ENCODE measurements around the gene MANEAL. TPM values are rescaled to one million over a fixed set of nuclear protein-coding genes. Genes with fewer than 3 reads are reported as not detected.
A peak's percentile ranks its signal among the peaks of the same experiment; 100 is the strongest.

The MANEAL gene
- total and polyA plus RNA-seq, 2 of the 13 experiments (the other 11 are each of a cell fraction or from before 2014, with no cell fraction given) = 20.8 to 26.4 TPM

- TF ChIP-seq ZNF512B (CRISPR knock-in tag; IDR thresholded peaks at IDR 0.05; ENCODE audit: borderline replicate concordance) = no peak
- no peak for TF ChIP-seq ZNF550 (CRISPR knock-in tag; IDR thresholded peaks at IDR 0.05; ENCODE audit: borderline replicate concordance)
- peak; percentile 95 for TF ChIP-seq ZNF768 (CRISPR knock-in tag; IDR thresholded peaks at IDR 0.05)
- peak; percentile 99 for TF ChIP-seq JARID2 (CRISPR knock-in tag; IDR thresholded peaks at IDR 0.05; ENCODE audit: insufficient replicate concordance)
- peak; percentile 85 for TF ChIP-seq FOSL2 (CRISPR knock-in tag; IDR thresholded peaks at IDR 0.05)
- peak; percentile 82 for TF ChIP-seq TEAD3 (CRISPR knock-in tag; optimal IDR thresholded peaks at IDR 0.05; ENCODE audit: borderline replicate concordance)
- TF ChIP-seq ZNF207 (IDR thresholded peaks at IDR 0.05; ENCODE audit: borderline replicate concordance) = no peak
- peak; percentile 97 for TF ChIP-seq SIX4 (CRISPR knock-in tag; IDR thresholded peaks at IDR 0.05)
- TF ChIP-seq ZNF264 (CRISPR knock-in tag; IDR thresholded peaks at IDR 0.05) = peak; percentile 99
- TF ChIP-seq ZFP36L1 (CRISPR knock-in tag; IDR thresholded peaks at IDR 0.05) = peak; percentile 92
- peak; percentile 95 for TF ChIP-seq ZNF503 (CRISPR knock-in tag; IDR thresholded peaks at IDR 0.05)
- TF ChIP-seq DPF2 (CRISPR knock-in tag; IDR thresholded peaks at IDR 0.05; ENCODE audit: borderline replicate concordance, low read depth) = no peak
- no peak for TF ChIP-seq POLR2G (IDR thresholded peaks at IDR 0.05; ENCODE audit: low read depth, low read length)
- TF ChIP-seq ZBTB14 (CRISPR knock-in tag; IDR thresholded peaks at IDR 0.05) = peak; percentile 75
- TF ChIP-seq ZMYM2 (CRISPR knock-in tag; IDR thresholded peaks at IDR 0.05) = no peak
- 0 out of 2 replicates have a peak, but pooled peaks have one; percentile 15 for TF ChIP-seq ZNF770 (CRISPR knock-in tag; IDR thresholded peaks at IDR 0.05)
- peak; percentile 74 for TF ChIP-seq ZNF687 (CRISPR knock-in tag; IDR thresholded peaks at IDR 0.05)
- peak; percentile 91 for TF ChIP-seq SIX1 (CRISPR knock-in tag; IDR thresholded peaks at IDR 0.05; ENCODE audit: borderline replicate concordance)
- no peak for TF ChIP-seq PLRG1 (conservative IDR thresholded peaks at IDR 0.05)
These were observed 29.2 kb upstream of the MANEAL start (continued) for GRCh38 chr1:37764414-37764825.

Measured in HepG2 (cell line).